Liver (tissue), 10 donors: ENCODE measurements around the gene HMMR. TPM values are rescaled to one million over a fixed set of nuclear protein-coding genes. Genes with fewer than 3 reads are reported as not detected.

Source experiments
- DNase-seq: peaks from one replicate; pipeline ENCODE4 v3.0.0-alpha.2; 2017; ENCODE audit warnings: low spot score
- H3K27ac ChIP-seq, 2 donors: one replicate each; pipeline ENCODE4 v1.7.0; 2013; ENCODE audit warnings: inconsistent platforms in 2 of 2, low read length in 2 of 2, control low read depth in 1 of 2, low read depth in 1 of 2, mild to moderate bottlenecking in 1 of 2
- H3K27me3 ChIP-seq, 4 donors: one replicate each; pipeline versions ENCODE4 v1.6.1 to v1.7.0; 2013; ENCODE audit warnings: low read length in 3 of 4, inconsistent platforms in 1 of 4, mild to moderate bottlenecking in 1 of 4, moderate library complexity in 1 of 4; ENCODE audit not compliant: control insufficient read depth in 4 of 4, insufficient read depth in 4 of 4
- H3K36me3 ChIP-seq, 4 donors: one replicate each; pipeline versions ENCODE4 v1.6.1 to v1.7.0; 2013; ENCODE audit warnings: low read length in 3 of 4, mild to moderate bottlenecking in 3 of 4, low read depth in 1 of 4, moderate library complexity in 1 of 4; ENCODE audit not compliant: control insufficient read depth in 4 of 4, insufficient read depth in 3 of 4
- H3K4me1 ChIP-seq, 4 donors: one replicate each; pipeline versions ENCODE4 v1.6.1 to v1.7.0; 2013; ENCODE audit warnings: low read length in 3 of 4, mild to moderate bottlenecking in 3 of 4, moderate library complexity in 1 of 4; ENCODE audit not compliant: control insufficient read depth in 4 of 4, insufficient read depth in 4 of 4
- H3K4me3 ChIP-seq, 3 donors: one replicate each; pipeline versions ENCODE4 v1.6.1 to v1.7.0; 2013; ENCODE audit warnings: low read length in 3 of 3, control low read depth in 1 of 3, low read depth in 1 of 3, mild to moderate bottlenecking in 1 of 3
- H3K9ac ChIP-seq, 2 donors: one replicate each; pipeline ENCODE4 v1.7.0; 2013; ENCODE audit warnings: low read length in 2 of 2, mild to moderate bottlenecking in 2 of 2, moderate library complexity in 2 of 2, control low read depth in 1 of 2, low read depth in 1 of 2
- H3K9me3 ChIP-seq, 4 donors: one replicate each; pipeline versions ENCODE4 v1.6.1 to v1.7.0; 2013; ENCODE audit warnings: low read length in 3 of 4; ENCODE audit not compliant: control insufficient read depth in 4 of 4
- CTCF ChIP-seq: fragments of 150-350 bp; IDR thresholded peaks from 2 replicates; pipeline ENCODE4 v1.5.1; 2017; ENCODE audit warnings: improper control_type of control experiment, low read depth, low read length; ENCODE audit not compliant: missing input control
- FOXA1 ChIP-seq: IDR thresholded peaks from 2 replicates; pipeline ENCODE4 v1.6.1; 2016; ENCODE audit warnings: antibody characterized with exemption
- GABPA ChIP-seq, 2 donors: IDR thresholded peaks in 1 of 2; conservative IDR thresholded peaks in 1 of 2; 2 replicates each; pipeline ENCODE4 v1.6.1; 2016; ENCODE audit warnings: antibody characterized with exemption in 2 of 2, mild to moderate bottlenecking in 1 of 2, moderate library complexity in 1 of 2
- JUND ChIP-seq, 2 donors: IDR thresholded peaks; 2 replicates each; pipeline ENCODE4 v1.6.1; 2016; ENCODE audit warnings: antibody characterized with exemption in 2 of 2
- RAD21 ChIP-seq, 2 donors: IDR thresholded peaks; 2 replicates each; pipeline ENCODE4 v1.6.1; 2016; ENCODE audit warnings: antibody characterized with exemption in 2 of 2, mild to moderate bottlenecking in 2 of 2
- REST ChIP-seq: IDR thresholded peaks from 2 replicates; pipeline ENCODE4 v1.6.1; 2016; ENCODE audit warnings: antibody characterized with exemption, mild to moderate bottlenecking
- SP1 ChIP-seq: IDR thresholded peaks from 2 replicates; pipeline ENCODE4 v1.6.1; 2018; ENCODE audit warnings: antibody characterized with exemption, mild to moderate bottlenecking
- YY1 ChIP-seq: IDR thresholded peaks from 2 replicates; pipeline ENCODE4 v1.6.1; 2016; ENCODE audit warnings: antibody characterized with exemption, mild to moderate bottlenecking
- WGBS: extraction: QIAGEN DNeasy Blood & Tissue Kit; methylation state at CpG from one replicate; pipeline ENCODE4 v1.1.7; 2013; 5-methylcytosine and 5-hydroxymethylcytosine counted together
- polyA plus RNA-seq, 2 donors: library from polyadenylated mRNA; stranded (reverse) in 1 of 2; unstranded in 1 of 2; fragments of 200-250 nt in 1 of 2; fragments of >200 nt in 1 of 2; fragmentation: Nextera tagmentation in 1 of 2; extraction: Ambion mirVana in 1 of 2; gene quantifications; one replicate each; pipeline versions ENCODE4 v1.2.1 to v1.2.3, GENCODE V29; 2013 to 2015
- small RNA-seq: library from RNA; depleted of rRNA; stranded (forward); fragments of <200 nt; gene quantifications from one replicate; pipeline ENCODE3, GENCODE V24; 2014
- total RNA-seq, 2 donors: library from RNA; depleted of rRNA; stranded (reverse); fragments of >200 nt; gene quantifications; one replicate each; pipeline ENCODE4 v1.2.3, GENCODE V29; 2014
- TF ChIP-seq, protein P1 (sequence below): IDR thresholded peaks from 2 replicates; pipeline ENCODE4 v1.6.1; 2016; ENCODE audit warnings: antibody characterized with exemption
- donor health status: healthy.
- donor health status: healthy.
- donor health status: healthy.
- donor health status: healthy.
- donor health status: healthy.

The HMMR gene
- total and polyA plus RNA-seq, 4 donors = 0.33 to 48.5 (median 2.3) TPM

GRCh38 chr5:163540696-163541095 lies 80.3 kb downstream of the HMMR start:
- TF ChIP-seq CTCF (no peak), YY1 (no peak), FOXA1 (no peak), RAD21 (IDR thresholded peaks at IDR 0.05) (no peak), GABPA (IDR thresholded peaks at IDR 0.05 in 1 of 2, conservative IDR thresholded peaks at IDR 0.05 in 1 of 2) (no peak), SP1 (no peak), JUND (IDR thresholded peaks at IDR 0.05) (no peak), REST (no peak)
- TF ChIP-seq, protein P1, sequence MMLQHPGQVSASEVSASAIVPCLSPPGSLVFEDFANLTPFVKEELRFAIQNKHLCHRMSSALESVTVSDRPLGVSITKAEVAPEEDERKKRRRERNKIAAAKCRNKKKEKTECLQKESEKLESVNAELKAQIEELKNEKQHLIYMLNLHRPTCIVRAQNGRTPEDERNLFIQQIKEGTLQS = no peak
- Histone ChIP-seq H3K4me3 (no peak overlapping the region), H3K36me3 (no peaks in the 10 kb centered on the region), H3K27ac (no peak overlapping the region), H3K9ac (no peak overlapping the region), H3K27me3 (peaks cover 0 to 6% (median 0%) of the 10 kb centered on the region in 4 donors), H3K4me1 (no peaks in the 10 kb centered on the region), H3K9me3 (no peaks in the 10 kb centered on the region)
- no peak for DNase-seq
- 78% methylated on average over 1 of the region's 1 CpG for WGBS

Small RNA genes within 50 kb of the gene (small RNA-seq; reads per million reads assigned to genes)
- gene AC008723.1 = not detected

Other genes with a start within 250 kb of the HMMR start
- 10 to 100 TPM; 74.2 to 93.7 TPM for gene CCNG1, start 23.0 kb upstream of the HMMR start, total RNA-seq
- gene CCNG1, start 23.0 kb upstream of the HMMR start, polyA plus RNA-seq = 10 to 100 TPM; 30.9 to 73.9 TPM
- gene NUDCD2, start 530 bp upstream of the HMMR start, total RNA-seq = 1 to 10 TPM; 1.8 to 4.0 TPM
- gene NUDCD2, start 530 bp upstream of the HMMR start, polyA plus RNA-seq = 10 to 100 TPM in 1 of 2 donors, 1 to 10 TPM in 1; 4.7 to 32.0 TPM
- 10 to 100 TPM; 27.0 to 41.3 TPM for gene MAT2B, start 45.0 kb downstream of the HMMR start, total RNA-seq
- gene MAT2B, start 45.0 kb downstream of the HMMR start, polyA plus RNA-seq = 10 to 100 TPM; 21.3 to 23.1 TPM